Measurements from ENCODE around the gene RSU1.

DNA sequence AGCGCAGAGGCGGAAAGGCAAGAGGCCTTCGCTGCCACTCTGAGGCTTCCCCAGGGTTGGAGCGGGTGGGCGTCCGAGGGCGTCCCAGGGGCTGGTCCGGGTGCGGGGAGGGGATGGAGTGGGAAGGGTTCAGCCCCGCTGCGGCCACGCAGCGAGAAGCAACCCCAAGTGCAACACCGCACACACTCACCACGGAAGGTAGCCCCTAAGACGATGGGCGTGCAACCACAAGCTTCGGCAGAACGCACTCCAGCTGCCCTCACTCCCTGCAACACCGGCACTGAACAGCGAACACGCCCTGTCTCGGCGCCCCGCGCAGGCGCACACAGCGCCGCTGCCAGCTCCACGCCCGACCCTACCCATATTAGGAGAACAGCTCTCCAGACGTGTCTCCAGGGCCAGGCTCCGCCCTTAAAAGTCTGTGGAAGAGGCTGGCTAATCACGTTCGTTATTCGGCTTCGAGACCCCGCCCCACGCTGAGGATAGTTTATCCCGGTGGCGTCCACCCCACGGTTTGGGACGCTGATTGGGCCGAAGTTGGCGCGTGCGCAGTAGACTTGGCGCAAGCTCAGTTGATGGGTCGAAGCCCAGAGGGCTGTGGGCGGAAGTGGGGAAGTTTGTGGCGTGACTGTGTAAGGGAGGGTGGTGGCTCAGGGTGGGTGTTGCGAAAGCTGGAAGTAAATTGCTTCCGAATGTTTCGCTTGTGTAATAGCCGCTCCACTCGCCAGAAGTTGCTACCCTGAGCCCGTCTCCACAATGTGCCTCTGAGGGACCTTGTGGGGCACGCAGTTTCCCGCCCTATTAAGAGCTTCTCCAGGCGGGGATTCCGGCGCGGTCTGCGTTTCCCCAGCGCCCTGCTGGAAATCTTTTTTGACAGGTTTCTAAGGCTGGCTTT, at the start of gene RSU1:
- TF ChIP-seq, protein P1, sequence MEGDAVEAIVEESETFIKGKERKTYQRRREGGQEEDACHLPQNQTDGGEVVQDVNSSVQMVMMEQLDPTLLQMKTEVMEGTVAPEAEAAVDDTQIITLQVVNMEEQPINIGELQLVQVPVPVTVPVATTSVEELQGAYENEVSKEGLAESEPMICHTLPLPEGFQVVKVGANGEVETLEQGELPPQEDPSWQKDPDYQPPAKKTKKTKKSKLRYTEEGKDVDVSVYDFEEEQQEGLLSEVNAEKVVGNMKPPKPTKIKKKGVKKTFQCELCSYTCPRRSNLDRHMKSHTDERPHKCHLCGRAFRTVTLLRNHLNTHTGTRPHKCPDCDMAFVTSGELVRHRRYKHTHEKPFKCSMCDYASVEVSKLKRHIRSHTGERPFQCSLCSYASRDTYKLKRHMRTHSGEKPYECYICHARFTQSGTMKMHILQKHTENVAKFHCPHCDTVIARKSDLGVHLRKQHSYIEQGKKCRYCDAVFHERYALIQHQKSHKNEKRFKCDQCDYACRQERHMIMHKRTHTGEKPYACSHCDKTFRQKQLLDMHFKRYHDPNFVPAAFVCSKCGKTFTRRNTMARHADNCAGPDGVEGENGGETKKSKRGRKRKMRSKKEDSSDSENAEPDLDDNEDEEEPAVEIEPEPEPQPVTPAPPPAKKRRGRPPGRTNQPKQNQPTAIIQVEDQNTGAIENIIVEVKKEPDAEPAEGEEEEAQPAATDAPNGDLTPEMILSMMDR (IDR thresholded peaks at IDR 0.05): no peak
- TF ChIP-seq POLR2A (IDR thresholded peaks at IDR 0.05): peak; percentile 60 to 66

All from uterus (tissue), 2 donors.